NCI-H526 (cell line): Measurements from ENCODE around the gene INPP5J.
"Not testable (repeated sequence)": the region's sequence is repeated elsewhere in the genome, so short reads cannot be mapped to it uniquely, and the experiment has no call there.

Experiments
- DNase-seq, 2 experiments: peaks; one replicate each; lab custom pipeline; 2025; lab: John Stamatoyannopoulos, UW

The INPP5J gene

DNA sequence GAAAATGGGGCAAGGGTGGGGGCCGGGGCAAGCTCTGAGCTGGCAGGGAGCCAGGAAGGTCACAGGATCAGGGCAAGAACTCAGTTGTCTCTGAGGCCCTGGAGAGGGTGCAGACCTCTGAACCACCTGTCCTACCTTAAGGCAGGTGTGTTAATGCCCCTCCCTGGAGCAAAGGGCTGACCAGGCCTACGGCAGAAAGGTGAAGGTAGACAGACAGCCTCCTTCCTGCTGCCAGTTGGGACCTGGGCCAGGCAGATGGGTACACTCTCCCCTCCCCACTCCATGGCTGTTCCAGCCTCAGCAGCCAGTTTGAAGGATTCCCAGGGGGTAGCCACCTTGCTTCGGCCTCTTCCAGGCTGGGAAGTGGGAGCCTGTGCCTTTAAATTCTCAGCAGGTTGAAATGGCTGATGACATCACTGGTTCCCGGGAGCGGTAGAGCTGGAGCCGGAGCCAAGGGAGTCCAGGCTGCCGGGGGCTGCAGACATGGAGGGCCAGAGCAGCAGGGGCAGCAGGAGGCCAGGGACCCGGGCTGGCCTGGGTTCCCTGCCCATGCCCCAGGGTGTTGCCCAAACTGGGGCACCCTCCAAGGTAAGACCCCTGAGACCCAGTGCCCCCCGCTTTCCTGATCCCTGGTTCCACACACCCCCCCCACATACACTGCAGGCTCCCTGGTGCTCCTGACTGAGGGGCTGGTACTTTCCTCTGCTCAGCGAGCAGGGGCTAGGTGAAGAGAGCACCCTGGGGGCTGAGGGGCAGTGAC, at the start of gene INPP5J:
TSS of gene INPP5J (plus strand) at position 435 of the 760 bp plus-strand sequence. CDS start at position 484, 49 bp downstream.
- DNase-seq: peak; percentile 63 to 83

GRCh38 chr22:31073125-31073524, 49.6 kb upstream of the INPP5J start:
- not testable (repeated sequence) for DNase-seq

DNA sequence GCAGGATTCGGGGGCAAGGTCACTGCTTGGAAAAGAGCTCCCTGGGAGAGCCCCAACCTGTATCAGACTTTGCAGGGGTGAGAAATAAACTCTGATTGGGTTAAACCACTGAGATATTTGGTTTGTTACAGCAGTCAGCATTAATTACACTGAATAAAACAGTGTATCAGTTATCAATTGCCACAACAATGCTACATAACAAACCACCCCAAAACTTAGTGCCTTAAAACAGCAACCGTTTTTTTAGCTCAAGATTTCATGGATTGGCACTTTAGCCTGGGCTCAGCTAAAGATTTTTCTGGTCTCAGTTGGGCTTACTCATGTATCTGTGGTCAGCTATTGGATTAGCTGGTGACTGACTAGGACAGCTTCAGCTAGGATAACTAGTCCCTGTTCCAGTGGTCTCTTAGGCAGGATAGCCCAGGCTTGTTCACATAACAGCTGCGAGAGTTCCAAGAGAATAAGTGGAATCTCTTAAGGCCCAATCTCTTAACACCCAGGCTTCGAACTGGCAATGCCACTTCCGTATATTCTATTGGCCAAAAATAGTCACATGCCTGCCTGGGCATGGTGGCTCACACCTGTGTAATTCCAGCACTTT, 49.1 kb upstream of the INPP5J start:
- not testable (repeated sequence) for DNase-seq

GRCh38 chr22:31075961-31076360, 46.8 kb upstream of the INPP5J start:
- no peak for DNase-seq

DNA sequence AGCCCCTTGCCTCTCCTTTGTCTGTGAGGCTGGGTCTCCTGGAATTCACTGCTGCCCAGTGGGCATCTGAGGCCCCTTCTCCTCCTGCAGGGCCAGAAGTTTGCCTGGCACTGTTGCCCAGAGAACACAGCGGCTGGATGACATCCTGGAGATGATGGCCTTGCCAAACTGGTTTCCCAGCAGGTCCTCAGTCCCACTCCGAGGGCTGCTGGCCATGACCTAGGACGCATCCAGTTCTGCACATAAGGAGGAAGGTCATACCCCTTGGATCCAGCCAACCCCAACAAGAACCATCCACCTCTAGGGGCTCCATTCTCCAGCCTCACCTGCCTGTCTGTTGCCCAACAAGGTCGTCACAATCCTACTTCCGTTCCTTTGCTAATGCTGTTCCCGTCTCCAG, 45.1 kb upstream of the INPP5J start:
- no peak for DNase-seq

DNA sequence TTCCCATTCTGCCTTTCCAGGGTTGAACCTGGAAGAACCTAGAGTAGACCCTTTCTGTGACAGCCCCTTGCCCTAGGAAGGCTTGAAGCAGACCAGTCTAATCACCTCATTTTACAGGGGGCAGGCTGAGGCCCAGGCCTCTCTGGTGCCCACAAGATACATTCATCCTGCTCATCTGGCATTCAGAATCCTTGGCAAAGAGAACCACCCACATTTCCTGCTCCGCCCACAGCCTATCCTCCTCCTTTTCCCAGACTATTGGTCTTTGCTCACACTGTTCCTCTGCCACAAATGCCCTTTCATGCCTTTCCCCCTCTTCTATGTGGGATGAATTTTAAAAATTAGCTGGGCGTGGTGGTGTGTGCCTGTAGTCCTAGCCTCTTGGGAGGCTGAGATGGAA, 44.4 kb upstream of the INPP5J start:
- DNase-seq: not testable (repeated sequence)

GRCh38 chr22:31079095-31079642, 43.6 kb upstream of the INPP5J start:
- DNase-seq: peak in 1 of 2 experiments; percentile 23

GRCh38 chr22:31080164-31080847, 42.5 kb upstream of the INPP5J start:
- peak in 1 of 2 experiments; percentile 49 for DNase-seq

DNA sequence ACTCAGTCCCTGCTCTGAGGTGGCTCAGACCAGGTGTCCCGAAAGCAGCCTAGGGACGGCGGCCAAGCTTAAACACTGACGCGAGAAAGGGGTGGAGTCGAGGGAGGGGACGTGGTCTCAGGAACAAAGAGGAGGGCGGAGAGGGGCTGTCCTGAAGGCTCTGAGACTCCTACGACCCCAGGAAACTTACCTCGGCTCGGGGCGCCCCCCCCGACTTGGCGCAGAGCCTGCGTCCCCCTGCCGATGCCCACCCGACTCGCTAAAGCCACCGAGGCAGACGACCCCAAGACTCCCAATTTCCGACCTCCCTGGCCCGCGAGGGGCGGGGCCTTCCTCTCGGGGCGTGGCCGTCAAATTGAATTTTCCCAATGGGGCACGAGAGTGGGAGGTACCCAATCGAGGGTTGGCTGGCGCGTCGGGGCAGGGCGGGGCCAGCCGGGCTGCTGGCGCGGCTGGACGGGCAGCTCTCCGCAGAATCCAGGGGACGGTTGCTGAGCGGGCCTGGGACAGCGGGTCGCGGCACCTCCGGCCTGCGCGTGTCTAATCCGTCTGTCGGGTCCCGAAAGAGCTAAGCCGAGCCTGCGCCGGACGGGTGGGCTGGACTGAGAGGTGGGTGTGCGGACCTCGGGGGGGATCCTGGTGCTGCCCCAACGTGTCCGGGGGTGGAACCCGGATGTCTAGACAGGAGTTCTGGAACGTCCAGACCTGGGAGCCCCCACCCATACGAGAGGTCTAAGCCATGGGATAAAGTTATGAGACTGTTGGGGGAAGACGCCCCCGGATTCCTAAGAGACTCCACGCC, 41.7 kb upstream of the INPP5J start, which contains the start of gene SMTN:
TSS of gene SMTN (plus strand) at position 471 of the 802 bp plus-strand sequence. CDS start 1,941 bp downstream, outside the sequence.
- peak; percentile 84 to 96 for DNase-seq

- DNase-seq: no peak
Observed at GRCh38 chr22:31081963-31082605, 40.7 kb upstream of the INPP5J start.

- peak in 1 of 2 experiments; percentile 70 for DNase-seq
Observed at GRCh38 chr22:31082606-31083376, 40.0 kb upstream of the INPP5J start.

DNA sequence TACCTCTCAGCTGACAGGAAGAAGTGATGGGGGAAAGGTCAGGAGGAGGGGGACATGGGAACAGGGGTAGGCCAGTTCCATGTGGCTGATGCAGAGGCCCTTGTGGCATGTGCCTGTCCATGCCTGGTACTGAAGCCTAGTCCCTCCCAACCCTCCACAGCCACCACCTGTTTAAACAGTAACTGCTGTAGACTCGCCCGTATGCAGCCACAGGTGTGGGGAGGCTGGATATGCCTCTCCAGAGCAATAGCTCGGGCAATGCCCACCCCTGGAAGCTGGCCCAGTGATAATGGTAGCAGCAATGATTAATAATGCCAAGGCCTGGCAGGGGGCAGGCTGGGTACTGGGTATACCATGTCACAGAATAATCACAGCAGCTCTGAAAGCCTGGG, 39.4 kb upstream of the INPP5J start:
- peak in 1 of 2 experiments; percentile 73 for DNase-seq

GRCh38 chr22:31083923-31084810, 38.6 kb upstream of the INPP5J start:
- DNase-seq: peak in 1 of 2 experiments; percentile 74

DNA sequence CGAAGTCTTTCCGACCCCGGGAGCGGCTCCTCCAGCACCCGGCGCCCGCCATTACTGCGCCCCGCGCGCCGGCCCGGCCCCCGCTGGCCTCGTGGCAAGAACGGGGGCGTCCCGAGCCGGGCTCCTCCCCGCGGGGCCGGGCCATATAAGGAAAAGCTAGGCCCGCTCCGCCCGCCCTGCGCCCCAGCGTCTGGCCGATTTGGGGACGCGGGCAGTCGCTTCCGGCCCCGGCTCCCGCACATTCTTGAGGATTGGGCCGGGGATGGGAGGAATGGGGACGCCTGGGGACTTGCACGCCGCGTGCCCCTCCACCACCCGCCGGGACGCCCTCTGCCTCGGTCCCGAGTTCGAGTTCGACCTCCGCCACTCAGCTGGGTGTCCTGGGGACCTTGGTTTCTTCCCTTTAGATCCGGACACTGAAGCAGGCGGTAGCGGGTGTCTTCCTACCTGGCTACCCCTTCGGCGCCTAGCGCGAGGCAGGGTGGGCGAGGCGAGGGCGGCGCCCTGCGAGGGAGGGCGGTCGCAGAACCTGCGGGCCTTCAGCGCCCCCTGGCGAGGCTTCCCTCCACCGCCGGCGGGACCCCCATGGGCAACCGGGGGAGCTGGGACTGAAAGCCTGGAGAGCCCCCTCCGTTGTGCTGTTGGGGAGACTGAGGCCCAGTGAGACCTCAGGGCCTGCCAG, 37.8 kb upstream of the INPP5J start:
- peak; percentile 49 to 85 for DNase-seq

GRCh38 chr22:31085493-31085824, 37.3 kb upstream of the INPP5J start:
- peak; percentile 70 to 88 for DNase-seq

- DNase-seq: no peak
Observed at GRCh38 chr22:31085928-31086327, 36.8 kb upstream of the INPP5J start.

- DNase-seq: no peak
Observed at GRCh38 chr22:31086703-31087330, 35.9 kb upstream of the INPP5J start.

GRCh38 chr22:31087744-31088215, 35.0 kb upstream of the INPP5J start:
- DNase-seq: no peak
